ENCODE measurements around the gene ARMC2. TPM values are rescaled to one million over a fixed set of nuclear protein-coding genes. Genes with fewer than 3 reads are reported as not detected.

The ARMC2 gene
- polyA plus RNA-seq, 1 of the 3 experiments (the other 2 are of a cell fraction): 2.4 TPM

DNA sequence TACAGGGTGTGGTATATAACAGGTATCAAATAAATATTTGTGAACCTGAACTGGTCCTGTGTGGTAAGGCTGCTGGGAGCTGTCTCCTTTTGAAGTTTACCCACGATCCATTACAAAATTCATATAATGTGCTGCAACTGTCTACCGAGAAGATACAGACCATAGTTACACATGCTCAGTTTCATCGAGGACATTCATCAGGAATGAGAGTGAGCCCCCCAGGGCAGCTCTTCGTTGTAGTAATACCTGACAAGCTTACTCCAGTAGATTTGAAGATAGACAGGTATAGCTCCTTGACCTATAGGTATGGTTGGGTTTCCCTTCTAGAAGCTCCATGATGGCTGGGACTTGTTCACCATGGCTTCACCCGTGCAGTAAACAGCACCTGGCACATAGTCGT is 25.7 kb downstream of the ARMC2 start (continued):
- TF ChIP-seq, protein P1, sequence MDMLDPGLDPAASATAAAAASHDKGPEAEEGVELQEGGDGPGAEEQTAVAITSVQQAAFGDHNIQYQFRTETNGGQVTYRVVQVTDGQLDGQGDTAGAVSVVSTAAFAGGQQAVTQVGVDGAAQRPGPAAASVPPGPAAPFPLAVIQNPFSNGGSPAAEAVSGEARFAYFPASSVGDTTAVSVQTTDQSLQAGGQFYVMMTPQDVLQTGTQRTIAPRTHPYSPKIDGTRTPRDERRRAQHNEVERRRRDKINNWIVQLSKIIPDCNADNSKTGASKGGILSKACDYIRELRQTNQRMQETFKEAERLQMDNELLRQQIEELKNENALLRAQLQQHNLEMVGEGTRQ (IDR thresholded peaks at IDR 0.05; ENCODE audit: borderline replicate concordance, low read depth, low read length): no peak
- no peak for TF ChIP-seq EZH2phosphoT487 (IDR thresholded peaks at IDR 0.05; ENCODE audit: borderline replicate concordance, low read depth)
- TF ChIP-seq TAF1 (IDR thresholded peaks at IDR 0.05; ENCODE audit: borderline replicate concordance, low read depth, low read length): no peak
- TF ChIP-seq RAD21 (IDR thresholded peaks at IDR 0.05; ENCODE audit: low read length): no peak

DNA sequence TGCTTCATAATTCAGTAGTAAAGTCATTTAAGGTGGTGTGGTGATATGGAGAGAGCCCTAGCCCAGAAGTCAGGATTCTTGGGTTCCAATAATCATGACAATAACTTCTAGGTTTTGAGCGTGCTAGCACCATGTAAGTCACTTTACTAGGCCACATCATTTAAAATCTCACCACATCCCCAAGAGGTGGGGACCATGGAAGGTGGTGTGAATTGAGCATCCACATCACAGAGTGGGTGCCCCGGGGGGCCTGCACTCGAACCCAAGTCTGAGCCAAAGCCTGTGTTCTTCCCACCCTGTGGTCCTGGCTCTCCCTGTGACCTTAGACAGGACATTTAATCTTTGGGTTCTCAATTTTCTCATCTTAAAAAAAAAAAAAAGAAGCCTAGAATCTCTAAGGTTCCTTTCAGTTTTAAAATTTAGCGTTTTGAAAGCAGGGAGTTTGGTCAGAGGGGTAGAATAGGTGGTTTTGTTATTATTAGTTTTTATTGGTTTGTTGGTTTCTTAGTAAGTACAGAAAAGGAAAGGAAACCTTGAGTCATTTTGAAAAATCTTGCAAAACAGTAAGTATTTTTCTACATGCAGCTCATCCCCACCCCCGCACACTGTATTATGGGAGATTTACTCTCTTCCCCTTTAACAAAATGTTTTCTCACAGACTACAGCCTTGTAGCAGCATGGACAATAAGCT is 26.4 kb downstream of the ARMC2 start:
- Histone ChIP-seq H3K4me1 (ENCODE audit: control insufficient read depth in 1 of 2, insufficient read depth in 2 of 2, low read depth in 1 of 2, low read length in 1 of 2) (no peaks in the 10 kb centered on the region), H3K36me3 (replicated peaks in 1 of 2; ENCODE audit: control insufficient read depth in 1 of 2, insufficient read depth in 2 of 2, low read length in 1 of 2) (no peaks in the 10 kb centered on the region), H4K20me1 (ENCODE audit: insufficient read depth) (no peaks in the 10 kb centered on the region), H3K4me3 (ENCODE audit: low read depth in 2 of 2, low read length in 1 of 2) (no peak overlapping the region), H2AFZ (ENCODE audit: low read depth) (no peak overlapping the region), H3F3A (replicated peaks; ENCODE audit: insufficient read depth) (no peaks in the 10 kb centered on the region), H3K79me2 (ENCODE audit: insufficient read depth) (no peaks in the 10 kb centered on the region), H3K9me2 (no peaks in the 10 kb centered on the region), H3K27ac (ENCODE audit: low read depth in 2 of 2, low read length in 1 of 2) (no peak overlapping the region), H3K4me2 (no peak overlapping the region), H3K9me3 (no peaks in the 10 kb centered on the region), H3K9ac (no peak overlapping the region), H3K27me3 (ENCODE audit: insufficient read depth) (no peaks in the 10 kb centered on the region)
- CTCF ChIA-PET: interaction anchor here (1.1 kb wide), 1 partner anchor 18 kb away, joined by 5 read pairs; no protein-coding TSS in a partner anchor
- no peak for DNase-seq
- TF ChIP-seq, protein P2, sequence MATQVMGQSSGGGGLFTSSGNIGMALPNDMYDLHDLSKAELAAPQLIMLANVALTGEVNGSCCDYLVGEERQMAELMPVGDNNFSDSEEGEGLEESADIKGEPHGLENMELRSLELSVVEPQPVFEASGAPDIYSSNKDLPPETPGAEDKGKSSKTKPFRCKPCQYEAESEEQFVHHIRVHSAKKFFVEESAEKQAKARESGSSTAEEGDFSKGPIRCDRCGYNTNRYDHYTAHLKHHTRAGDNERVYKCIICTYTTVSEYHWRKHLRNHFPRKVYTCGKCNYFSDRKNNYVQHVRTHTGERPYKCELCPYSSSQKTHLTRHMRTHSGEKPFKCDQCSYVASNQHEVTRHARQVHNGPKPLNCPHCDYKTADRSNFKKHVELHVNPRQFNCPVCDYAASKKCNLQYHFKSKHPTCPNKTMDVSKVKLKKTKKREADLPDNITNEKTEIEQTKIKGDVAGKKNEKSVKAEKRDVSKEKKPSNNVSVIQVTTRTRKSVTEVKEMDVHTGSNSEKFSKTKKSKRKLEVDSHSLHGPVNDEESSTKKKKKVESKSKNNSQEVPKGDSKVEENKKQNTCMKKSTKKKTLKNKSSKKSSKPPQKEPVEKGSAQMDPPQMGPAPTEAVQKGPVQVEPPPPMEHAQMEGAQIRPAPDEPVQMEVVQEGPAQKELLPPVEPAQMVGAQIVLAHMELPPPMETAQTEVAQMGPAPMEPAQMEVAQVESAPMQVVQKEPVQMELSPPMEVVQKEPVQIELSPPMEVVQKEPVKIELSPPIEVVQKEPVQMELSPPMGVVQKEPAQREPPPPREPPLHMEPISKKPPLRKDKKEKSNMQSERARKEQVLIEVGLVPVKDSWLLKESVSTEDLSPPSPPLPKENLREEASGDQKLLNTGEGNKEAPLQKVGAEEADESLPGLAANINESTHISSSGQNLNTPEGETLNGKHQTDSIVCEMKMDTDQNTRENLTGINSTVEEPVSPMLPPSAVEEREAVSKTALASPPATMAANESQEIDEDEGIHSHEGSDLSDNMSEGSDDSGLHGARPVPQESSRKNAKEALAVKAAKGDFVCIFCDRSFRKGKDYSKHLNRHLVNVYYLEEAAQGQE (IDR thresholded peaks at IDR 0.05; ENCODE audit: low read depth, low read length): no peak
- TF ChIP-seq RCOR1 (IDR thresholded peaks at IDR 0.05; ENCODE audit: low read length): no peak
- TF ChIP-seq EZH2phosphoT487 (IDR thresholded peaks at IDR 0.05; ENCODE audit: borderline replicate concordance, low read depth): no peak
- 94% methylated on average over 5 of the region's 5 CpGs for WGBS (ENCODE audit: low lambda C conversion rate)
- POLR2A ChIA-PET: no interaction called here

DNA sequence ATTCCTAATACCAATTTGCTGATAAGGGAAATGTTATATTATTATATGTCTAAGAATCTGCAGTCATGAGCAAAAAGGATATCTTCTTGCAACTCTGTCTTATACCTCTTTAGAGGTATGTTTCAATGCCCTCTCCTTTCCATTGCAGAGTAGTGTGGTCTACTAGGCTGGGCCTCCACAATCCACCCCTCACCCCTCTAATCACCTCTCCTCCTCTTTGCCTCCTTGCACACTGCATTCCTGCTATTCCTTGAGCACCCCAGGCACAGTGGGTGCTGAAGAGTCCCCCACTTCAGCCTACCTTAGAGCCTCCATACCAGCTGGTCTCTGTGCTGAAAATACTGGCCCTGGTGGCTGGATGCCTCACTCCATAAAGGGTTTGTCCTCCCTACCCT is 26.9 kb downstream of the ARMC2 start:
- Histone ChIP-seq H3F3A (replicated peaks; ENCODE audit: insufficient read depth) (no peaks in the 10 kb centered on the region), H3K27ac (ENCODE audit: low read depth in 2 of 2, low read length in 1 of 2) (no peak overlapping the region), H3K4me3 (ENCODE audit: low read depth in 2 of 2, low read length in 1 of 2) (no peak overlapping the region), H3K9ac (no peak overlapping the region), H3K9me3 (no peaks in the 10 kb centered on the region), H3K4me1 (ENCODE audit: control insufficient read depth in 1 of 2, insufficient read depth in 2 of 2, low read depth in 1 of 2, low read length in 1 of 2) (no peaks in the 10 kb centered on the region), H3K27me3 (ENCODE audit: insufficient read depth) (no peaks in the 10 kb centered on the region), H3K9me2 (no peaks in the 10 kb centered on the region), H2AFZ (ENCODE audit: low read depth) (no peak overlapping the region), H3K4me2 (no peak overlapping the region), H3K36me3 (replicated peaks in 1 of 2; ENCODE audit: control insufficient read depth in 1 of 2, insufficient read depth in 2 of 2, low read length in 1 of 2) (no peaks in the 10 kb centered on the region), H3K79me2 (ENCODE audit: insufficient read depth) (no peaks in the 10 kb centered on the region), H4K20me1 (ENCODE audit: insufficient read depth) (no peaks in the 10 kb centered on the region)
- CTCF ChIA-PET: no interaction called here
- no peak for DNase-seq
- POLR2A ChIA-PET: no interaction called here
- TF ChIP-seq TCF12 (IDR thresholded peaks at IDR 0.05): no peak
- TF ChIP-seq RCOR1 (IDR thresholded peaks at IDR 0.05; ENCODE audit: low read length): no peak
- no peak for TF ChIP-seq GATA2 (CRISPR knock-in tag; IDR thresholded peaks at IDR 0.05)
- TF ChIP-seq EP300 (IDR thresholded peaks at IDR 0.05; ENCODE audit: borderline replicate concordance in 1 of 2, low read depth in 1 of 2, low read length in 1 of 2): no peak
- TF ChIP-seq TEAD4 (IDR thresholded peaks at IDR 0.05; ENCODE audit: borderline replicate concordance, insufficient read depth): no peak
- TF ChIP-seq, protein P3, sequence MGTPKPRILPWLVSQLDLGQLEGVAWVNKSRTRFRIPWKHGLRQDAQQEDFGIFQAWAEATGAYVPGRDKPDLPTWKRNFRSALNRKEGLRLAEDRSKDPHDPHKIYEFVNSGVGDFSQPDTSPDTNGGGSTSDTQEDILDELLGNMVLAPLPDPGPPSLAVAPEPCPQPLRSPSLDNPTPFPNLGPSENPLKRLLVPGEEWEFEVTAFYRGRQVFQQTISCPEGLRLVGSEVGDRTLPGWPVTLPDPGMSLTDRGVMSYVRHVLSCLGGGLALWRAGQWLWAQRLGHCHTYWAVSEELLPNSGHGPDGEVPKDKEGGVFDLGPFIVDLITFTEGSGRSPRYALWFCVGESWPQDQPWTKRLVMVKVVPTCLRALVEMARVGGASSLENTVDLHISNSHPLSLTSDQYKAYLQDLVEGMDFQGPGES (IDR thresholded peaks at IDR 0.05; ENCODE audit: low read depth, low read length): no peak
- no peak for TF ChIP-seq MXI1 (IDR thresholded peaks at IDR 0.05; ENCODE audit: low read depth, low read length)
- no peak for TF ChIP-seq RAD21 (IDR thresholded peaks at IDR 0.05; ENCODE audit: low read length)
- no peak for TF ChIP-seq FOSL2 (IDR thresholded peaks at IDR 0.05; ENCODE audit: borderline replicate concordance, low read depth)
- TF ChIP-seq EZH2phosphoT487 (IDR thresholded peaks at IDR 0.05; ENCODE audit: borderline replicate concordance, low read depth): no peak
- TF ChIP-seq NFIC (IDR thresholded peaks at IDR 0.05; ENCODE audit: borderline replicate concordance): no peak
- TF ChIP-seq JUND (IDR thresholded peaks at IDR 0.05): no peak
